H7 (cell line): Measurements from ENCODE around the gene TAF11. TPM values are rescaled to one million over a fixed set of nuclear protein-coding genes. Genes with fewer than 3 reads are reported as not detected.
"Not testable (repeated sequence)": the region's sequence is repeated elsewhere in the genome, so short reads cannot be mapped to it uniquely, and the experiment has no call there.

ENCODE experiments used
- DNase-seq: peaks from one replicate; pipeline ENCODE4 v3.0.0; 2012
- H3K27me3 ChIP-seq: 2 replicates; pipeline ENCODE4 v1.6.0; 2011; ENCODE audit warnings: mild to moderate bottlenecking, low read length; ENCODE audit not compliant: control insufficient read depth, insufficient read depth
- H3K36me3 ChIP-seq: replicated peaks from 2 replicates; pipeline ENCODE4 v1.5.1; 2011; ENCODE audit warnings: low read length; ENCODE audit not compliant: control insufficient read depth, insufficient read depth
- H3K4me3 ChIP-seq: 2 replicates; pipeline ENCODE4 v1.5.1; 2011; ENCODE audit warnings: low read depth, mild to moderate bottlenecking, control low read depth, low read length, moderate library complexity; ENCODE audit not compliant: insufficient read depth
- total RNA-seq: library from RNA; depleted of rRNA; stranded (reverse); fragments of >200 nt; shearing (Covaris generic); gene quantifications from 2 replicates; pipeline ENCODE4 v1.2.3, GENCODE V29; 2014; rRNA removed

The TAF11 gene, protein sequence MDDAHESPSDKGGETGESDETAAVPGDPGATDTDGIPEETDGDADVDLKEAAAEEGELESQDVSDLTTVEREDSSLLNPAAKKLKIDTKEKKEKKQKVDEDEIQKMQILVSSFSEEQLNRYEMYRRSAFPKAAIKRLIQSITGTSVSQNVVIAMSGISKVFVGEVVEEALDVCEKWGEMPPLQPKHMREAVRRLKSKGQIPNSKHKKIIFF
- total RNA-seq: 52.8 and 55.4 TPM in 2 replicates

DNA sequence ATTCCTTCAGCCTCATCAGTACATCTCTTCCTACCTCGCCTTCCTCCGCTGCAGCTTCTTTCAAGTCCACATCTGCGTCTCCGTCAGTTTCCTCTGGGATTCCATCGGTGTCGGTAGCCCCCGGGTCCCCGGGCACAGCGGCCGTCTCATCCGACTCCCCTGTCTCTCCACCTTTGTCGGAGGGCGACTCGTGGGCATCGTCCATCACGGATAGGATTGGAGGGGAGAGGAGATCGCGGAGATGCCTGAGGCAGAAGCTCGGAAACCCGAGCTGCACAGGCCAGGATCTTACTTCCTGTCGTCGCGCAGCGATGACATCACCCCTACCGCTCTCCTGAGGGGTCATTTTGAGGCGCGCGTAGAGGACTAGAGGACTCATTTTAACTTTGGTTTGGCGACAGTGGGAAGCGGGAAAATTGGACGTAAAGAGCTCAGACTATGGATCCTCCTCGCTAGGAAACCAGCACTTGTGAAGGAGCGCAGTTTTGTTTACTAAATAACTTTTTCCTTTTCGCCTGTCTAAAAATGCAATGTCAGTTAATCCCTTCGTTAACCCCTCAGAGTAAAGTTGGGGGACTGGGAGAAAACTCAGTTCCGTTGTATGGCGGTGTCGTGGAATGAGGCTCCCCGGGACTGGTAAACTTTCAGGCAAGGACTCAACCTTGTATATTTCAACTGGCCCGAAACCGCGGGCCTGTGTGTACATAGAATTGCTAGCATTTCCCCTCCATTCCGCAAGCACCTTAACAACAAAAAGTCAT, at the start of gene TAF11:
TSS of gene TAF11 (minus strand) at position 290 of the 761 bp plus-strand sequence. CDS start at position 205, 85 bp downstream.
- Histone ChIP-seq H3K4me3 (peak within 1 kb of the TSS; percentile 88), H3K36me3 (no peaks in the 10 kb centered on the region), H3K27me3 (no peaks in the 10 kb centered on the region)
- peak; percentile 87 for DNase-seq

- Histone ChIP-seq H3K36me3 (no peaks in the 10 kb centered on the region), H3K27me3 (no peaks in the 10 kb centered on the region), H3K4me3 (no peak overlapping the region)
- no peak for DNase-seq
Measured at GRCh38 chr6:34934516-34934915, 46.7 kb upstream of the TAF11 start.

- not testable (repeated sequence) for H3K27me3 ChIP-seq, H3K36me3 ChIP-seq, DNase-seq, H3K4me3 ChIP-seq
Measured at GRCh38 chr6:34932202-34932601, 44.4 kb upstream of the TAF11 start.

- no peak for DNase-seq
- Histone ChIP-seq H3K36me3 (no peaks in the 10 kb centered on the region), H3K4me3 (no peak overlapping the region), H3K27me3 (no peaks in the 10 kb centered on the region)
Measured at GRCh38 chr6:34930221-34930620, 42.4 kb upstream of the TAF11 start.

- Histone ChIP-seq H3K4me3 (no peak overlapping the region), H3K27me3 (no peaks in the 10 kb centered on the region), H3K36me3 (no peaks in the 10 kb centered on the region)
- no peak for DNase-seq
Measured at GRCh38 chr6:34929241-34929978, 41.6 kb upstream of the TAF11 start.

DNA sequence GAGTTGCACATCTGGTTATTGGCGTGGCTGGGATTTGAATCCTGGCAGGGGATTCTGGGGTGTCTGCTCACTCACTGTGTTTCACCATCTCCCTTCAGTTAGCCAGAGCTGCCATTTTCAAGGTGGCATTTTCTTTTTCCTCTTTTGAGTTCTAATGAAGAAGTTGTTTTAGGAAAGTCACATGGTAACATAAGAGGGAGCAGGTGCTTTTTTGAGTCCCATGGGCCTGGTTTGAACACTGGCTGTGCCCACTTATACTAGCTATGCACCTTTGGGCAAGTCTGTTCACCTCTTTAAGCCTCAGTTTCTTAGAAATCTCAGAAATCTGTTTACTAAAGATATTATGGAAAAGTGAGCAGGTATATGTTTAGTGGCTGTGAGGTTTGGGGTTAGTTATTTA, 40.9 kb upstream of the TAF11 start:
- H3K27me3 ChIP-seq: no peaks in the 10 kb centered on the region
- no peak overlapping the region for H3K4me3 ChIP-seq
- no peak for DNase-seq
- no peaks in the 10 kb centered on the region for H3K36me3 ChIP-seq

GRCh38 chr6:34928220-34928619, 40.4 kb upstream of the TAF11 start:
- DNase-seq: no peak
- Histone ChIP-seq H3K4me3 (no peak overlapping the region), H3K27me3 (no peaks in the 10 kb centered on the region), H3K36me3 (no peaks in the 10 kb centered on the region)

DNA sequence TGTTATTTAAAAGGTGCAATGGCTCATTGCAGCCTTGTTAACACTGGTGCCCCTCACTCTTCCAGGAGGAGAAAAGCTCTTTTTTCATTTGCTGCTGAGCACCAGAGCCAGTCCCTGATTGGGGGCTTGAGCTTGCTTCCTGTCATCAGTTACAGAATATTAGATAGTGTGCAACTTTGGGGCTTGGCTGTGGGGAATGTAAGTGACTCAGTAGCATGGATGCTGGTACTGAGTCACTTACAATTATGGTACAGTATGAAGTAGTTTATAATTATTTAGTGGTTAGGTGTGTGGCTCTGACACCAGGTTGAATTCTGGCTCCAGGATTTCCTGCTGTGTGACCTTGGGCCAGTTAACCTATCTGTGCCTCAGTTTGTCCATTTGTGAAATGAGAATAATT, 38.8 kb upstream of the TAF11 start:
- Histone ChIP-seq H3K36me3 (no peaks in the 10 kb centered on the region), H3K4me3 (no peak overlapping the region), H3K27me3 (no peaks in the 10 kb centered on the region)
- no peak for DNase-seq

DNA sequence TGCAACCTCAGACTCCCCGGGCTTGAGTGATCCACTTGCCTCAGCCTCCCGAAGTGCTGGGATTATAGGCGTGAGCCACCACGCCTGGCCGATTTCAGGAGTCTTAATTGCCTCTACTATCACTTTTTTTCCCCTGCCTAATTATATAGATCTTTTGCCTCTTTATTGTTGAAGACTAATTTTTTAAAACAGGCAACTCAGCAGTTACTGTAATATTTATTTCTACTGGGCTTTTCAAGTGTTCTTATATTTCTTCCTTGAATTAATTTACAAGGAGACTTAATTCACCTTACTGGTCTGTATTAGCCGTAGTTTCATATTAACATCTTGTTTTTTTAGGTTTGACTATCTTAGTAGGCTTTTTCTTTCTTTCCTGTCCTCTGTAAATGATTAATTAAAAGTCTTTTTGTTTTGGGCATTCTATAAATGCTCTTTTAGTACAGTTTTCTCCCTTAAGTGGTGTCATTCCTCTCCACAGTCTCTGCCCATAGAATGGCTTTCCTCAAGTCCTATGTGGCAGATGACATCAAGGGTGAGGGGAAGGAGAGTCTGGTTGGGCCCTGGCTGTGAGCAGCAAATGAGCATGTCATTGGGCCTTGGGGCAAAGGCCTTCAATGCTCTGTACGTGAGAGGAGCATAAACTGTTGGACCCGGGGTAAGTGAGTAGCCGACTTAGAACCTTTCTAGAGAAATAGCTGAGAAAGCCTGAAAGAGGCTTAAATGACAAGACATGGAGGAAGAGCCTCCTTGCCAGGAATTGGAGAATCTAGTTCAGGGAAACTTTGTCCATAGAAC, 37.2 kb upstream of the TAF11 start:
- Histone ChIP-seq H3K27me3 (no peaks in the 10 kb centered on the region), H3K4me3 (no peak overlapping the region), H3K36me3 (no peaks in the 10 kb centered on the region)
- no peak for DNase-seq

GRCh38 chr6:34922177-34922663, 34.4 kb upstream of the TAF11 start:
- Histone ChIP-seq H3K4me3 (no peak overlapping the region), H3K36me3 (no peaks in the 10 kb centered on the region), H3K27me3 (no peaks in the 10 kb centered on the region)
- no peak for DNase-seq

DNA sequence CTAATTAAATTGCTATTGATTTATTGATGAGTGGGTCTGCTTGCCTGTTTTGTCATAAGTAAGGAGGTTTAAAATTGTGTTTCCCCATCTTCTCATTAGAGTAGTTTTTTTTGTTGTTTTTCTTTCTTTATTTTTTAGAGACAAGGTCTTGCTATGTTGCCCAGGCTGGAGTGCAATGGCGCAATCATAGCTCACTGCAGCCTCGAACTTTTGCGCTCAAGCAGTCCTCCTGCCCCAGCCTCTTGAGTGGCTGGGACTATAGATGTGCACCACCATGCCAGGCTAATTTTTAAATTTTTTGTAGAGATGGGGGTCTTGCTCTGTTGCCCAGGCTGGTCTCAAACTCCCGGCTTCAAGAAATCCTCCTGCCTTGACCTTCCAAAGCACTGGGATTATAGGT, 32.3 kb upstream of the TAF11 start:
- Histone ChIP-seq H3K36me3 (no peaks in the 10 kb centered on the region), H3K27me3 (no peaks in the 10 kb centered on the region), H3K4me3 (no peak overlapping the region)
- no peak for DNase-seq

DNA sequence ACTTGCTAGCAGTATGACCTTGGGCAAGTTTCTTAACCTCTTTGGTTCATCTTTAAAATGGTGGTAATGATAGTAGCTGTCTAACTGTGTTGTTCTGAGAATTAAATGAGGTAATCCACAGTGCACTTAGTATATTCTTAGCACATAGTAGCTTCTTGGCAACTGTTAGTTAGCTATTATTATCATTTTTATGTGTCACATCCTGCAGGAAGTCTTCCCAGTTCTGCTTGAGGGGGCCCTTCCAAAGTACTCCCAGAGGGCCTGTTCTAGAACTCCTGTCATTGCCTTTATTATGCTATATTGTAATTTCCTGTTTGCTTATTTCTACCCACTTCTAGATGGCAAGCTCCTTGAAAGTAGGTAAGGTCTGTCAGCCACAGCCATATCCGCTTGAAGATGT, 31.8 kb upstream of the TAF11 start:
- H3K4me3 ChIP-seq: no peak overlapping the region
- DNase-seq: no peak

DNA sequence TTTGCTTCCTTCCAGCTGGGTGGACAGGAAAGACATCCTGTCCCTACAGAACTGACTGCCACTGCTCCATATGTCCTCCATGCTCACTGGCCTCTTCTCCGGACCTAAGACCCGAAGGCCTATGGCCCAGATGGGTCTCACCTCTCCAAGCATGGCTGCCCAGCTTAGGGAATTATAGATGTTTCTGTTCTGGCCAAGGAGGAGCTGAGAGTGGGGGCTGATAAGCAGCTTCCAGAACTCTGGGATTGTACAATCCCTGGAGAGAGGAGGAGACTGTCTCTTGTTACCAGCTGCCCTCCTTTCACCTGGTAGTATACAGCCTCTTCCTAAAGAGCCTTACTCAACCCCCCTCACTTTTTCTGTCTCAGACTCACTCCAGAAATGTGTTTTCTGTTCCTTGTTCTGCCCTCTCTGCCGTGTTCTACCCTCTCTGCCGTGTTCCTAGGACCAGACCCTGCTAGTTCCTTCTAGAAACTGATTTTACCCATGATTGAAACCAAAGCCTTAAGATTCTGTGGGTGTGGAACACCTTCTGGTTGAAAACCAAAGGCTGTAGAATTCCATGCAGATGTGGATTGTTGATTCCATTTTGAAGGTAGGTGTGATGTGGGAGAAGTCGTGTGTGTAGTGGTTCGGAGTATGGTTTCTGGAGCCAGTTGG, 29.9 kb upstream of the TAF11 start:
- Histone ChIP-seq H3K4me3 (no peak overlapping the region), H3K36me3 (no peaks in the 10 kb centered on the region), H3K27me3 (no peaks in the 10 kb centered on the region)
- DNase-seq: no peak

More for the DNA sequence above, 31.8 kb upstream of the TAF11 start:
- Histone ChIP-seq H3K36me3 (no peaks in the 10 kb centered on the region), H3K27me3 (no peaks in the 10 kb centered on the region)
